ENCODE measurements around the gene GXYLT1. TPM values are rescaled to one million over a fixed set of nuclear protein-coding genes. Genes with fewer than 3 reads are reported as not detected.
"Not testable (repeated sequence)": the region's sequence is repeated elsewhere in the genome, so short reads cannot be mapped to it uniquely, and the experiment has no call there.

Gene GXYLT1
- total RNA-seq, 1 donor from 2014 or later = 23.8 TPM

GRCh38 chr12:42125388-42125767, 19.3 kb downstream of the GXYLT1 start:
- Mint-ChIP-seq H3K27me3 (no peaks in the 10 kb centered on the region), H3K4me1 (ENCODE audit: unreplicated experiment) (peaks cover 8% of the 10 kb centered on the region), H3K27ac (no peak overlapping the region), H3K36me3 (peaks cover 4% of the 10 kb centered on the region), H3K4me3 (no peak overlapping the region), H3K9me3 (no peaks in the 10 kb centered on the region)
- no peak for TF ChIP-seq CTCF (conservative IDR thresholded peaks at IDR 0.05)
- DNase-seq (ENCODE audit: extremely low spot score, unreplicated experiment) = no peak

- Mint-ChIP-seq H3K27ac (no peak overlapping the region), H3K4me1 (ENCODE audit: unreplicated experiment) (peaks cover 5% of the 10 kb centered on the region), H3K4me3 (no peak overlapping the region), H3K27me3 (no peaks in the 10 kb centered on the region), H3K9me3 (no peaks in the 10 kb centered on the region), H3K36me3 (peaks cover 8% of the 10 kb centered on the region)
- no peak for TF ChIP-seq CTCF (conservative IDR thresholded peaks at IDR 0.05)
- no peak for DNase-seq (ENCODE audit: extremely low spot score, unreplicated experiment)
Measured at GRCh38 chr12:42124764-42125387, 19.8 kb downstream of the GXYLT1 start.

GRCh38 chr12:42119085-42119633, 25.5 kb downstream of the GXYLT1 start:
- DNase-seq (ENCODE audit: extremely low spot score, unreplicated experiment) = no peak
- Mint-ChIP-seq H3K27ac (no peak overlapping the region), H3K9me3 (peaks cover 1% of the 10 kb centered on the region), H3K4me1 (ENCODE audit: unreplicated experiment) (no peaks in the 10 kb centered on the region), H3K27me3 (no peaks in the 10 kb centered on the region), H3K4me3 (no peak overlapping the region), H3K36me3 (peaks cover 26% of the 10 kb centered on the region)
- TF ChIP-seq CTCF (conservative IDR thresholded peaks at IDR 0.05) = no peak

- Mint-ChIP-seq H3K4me1 (ENCODE audit: unreplicated experiment) (no peaks in the 10 kb centered on the region), H3K36me3 (peaks cover 31% of the 10 kb centered on the region), H3K9me3 (peaks cover 7% of the 10 kb centered on the region), H3K4me3 (no peak overlapping the region), H3K27ac (no peak overlapping the region), H3K27me3 (no peaks in the 10 kb centered on the region)
- DNase-seq (ENCODE audit: extremely low spot score, unreplicated experiment) = no peak
- no peak for TF ChIP-seq CTCF (conservative IDR thresholded peaks at IDR 0.05)
Measured at GRCh38 chr12:42118136-42118879, 26.4 kb downstream of the GXYLT1 start.

GRCh38 chr12:42109031-42109430, 35.6 kb downstream of the GXYLT1 start:
- Mint-ChIP-seq H3K9me3 (peaks cover 4% of the 10 kb centered on the region), H3K36me3 (peaks cover 40% of the 10 kb centered on the region), H3K4me1 (ENCODE audit: unreplicated experiment) (no peaks in the 10 kb centered on the region), H3K4me3 (no peak overlapping the region), H3K27ac (no peak overlapping the region), H3K27me3 (no peaks in the 10 kb centered on the region)
- DNase-seq (ENCODE audit: extremely low spot score, unreplicated experiment) = no peak
- TF ChIP-seq CTCF (conservative IDR thresholded peaks at IDR 0.05) = no peak

- not testable (repeated sequence) for H3K4me3 Mint-ChIP-seq; H3K9me3 Mint-ChIP-seq; H3K4me1 Mint-ChIP-seq (ENCODE audit: unreplicated experiment); H3K27me3 Mint-ChIP-seq; H3K27ac Mint-ChIP-seq; DNase-seq (ENCODE audit: extremely low spot score, unreplicated experiment)
- peaks cover 26% of the 10 kb centered on the region for H3K36me3 Mint-ChIP-seq
Measured at GRCh38 chr12:42106791-42107190, 37.9 kb downstream of the GXYLT1 start.

Data from type B pancreatic cell (in vitro differentiated cells).